Stomach smooth muscle (tissue), 2 donors: ENCODE data around the gene CCDC183.

Experiments
- H3K27ac ChIP-seq: one replicate; pipeline ENCODE4 v1.7.0; 2013; ENCODE audit warnings: mild to moderate bottlenecking, low read length, inconsistent platforms
- H3K27me3 ChIP-seq, 2 donors: one replicate each; pipeline ENCODE4 v1.7.0; 2013; ENCODE audit warnings: low read length in 2 of 2; ENCODE audit not compliant: insufficient read depth in 2 of 2, control insufficient read depth in 1 of 2
- H3K36me3 ChIP-seq, 2 donors: one replicate each; pipeline ENCODE4 v1.7.0; 2013; ENCODE audit warnings: low read length in 2 of 2; ENCODE audit not compliant: control insufficient read depth in 2 of 2, insufficient read depth in 2 of 2
- H3K4me1 ChIP-seq: one replicate; pipeline ENCODE4 v1.7.0; 2013; ENCODE audit warnings: low read length; ENCODE audit not compliant: control insufficient read depth, insufficient read depth
- H3K4me3 ChIP-seq, 2 donors: one replicate each; pipeline ENCODE4 v1.7.0; 2013; ENCODE audit warnings: low read length in 2 of 2
- H3K9ac ChIP-seq, 2 donors: one replicate each; pipeline ENCODE4 v1.7.0; 2013; ENCODE audit warnings: low read length in 2 of 2, mild to moderate bottlenecking in 1 of 2
- H3K9me3 ChIP-seq, 2 donors: one replicate each; pipeline ENCODE4 v1.7.0; 2013; ENCODE audit warnings: low read length in 2 of 2; ENCODE audit not compliant: control insufficient read depth in 2 of 2
- donor health status: healthy.
- donor health status: Pancreatic carcinoma.

The CCDC183 gene

GRCh38 chr9:136771907-136772415, 24.2 kb upstream of the CCDC183 start:
- Histone ChIP-seq H3K9ac (no peak overlapping the region), H3K36me3 (no peaks in the 10 kb centered on the region), H3K9me3 (peaks cover 5 to 15% of the 10 kb centered on the region in 2 donors), H3K27ac (no peak overlapping the region), H3K4me1 (peaks cover 3% of the 10 kb centered on the region), H3K27me3 (peaks cover 6 to 11% of the 10 kb centered on the region in 2 donors), H3K4me3 (no peak overlapping the region)

GRCh38 chr9:136773386-136774044, 22.6 kb upstream of the CCDC183 start:
- H3K9ac ChIP-seq: no peak overlapping the region

DNA sequence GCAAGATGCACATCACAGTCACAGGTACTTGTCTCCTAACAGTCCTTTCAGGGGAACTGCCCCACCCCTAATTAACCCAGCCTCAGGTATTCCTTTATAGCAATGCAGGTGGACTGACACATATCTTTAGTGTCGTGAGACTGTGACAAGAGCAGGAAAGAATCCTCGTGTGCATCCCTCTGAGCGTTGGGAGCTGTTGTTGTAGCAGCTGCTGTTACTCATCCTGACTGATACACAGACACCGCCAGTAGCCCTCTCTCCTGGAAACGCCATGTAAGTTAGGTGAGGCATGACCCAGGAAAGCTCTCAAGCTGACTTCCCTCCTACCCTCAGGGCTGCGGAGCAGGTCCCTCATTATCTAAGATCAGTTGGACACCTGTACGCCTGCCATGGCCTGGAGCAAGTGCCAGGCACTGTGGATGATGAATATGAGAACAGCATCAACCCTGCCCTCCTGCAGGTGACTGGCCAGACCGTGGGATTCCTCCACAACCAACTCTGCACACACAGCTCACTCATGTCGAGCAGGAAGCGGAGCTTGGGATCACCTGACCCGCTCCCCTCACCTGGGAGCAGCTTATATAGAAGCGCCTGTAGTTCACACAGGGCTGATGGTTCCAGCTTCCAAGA, 21.6 kb upstream of the CCDC183 start:
- Histone ChIP-seq H3K27me3 (peaks cover 4 to 8% of the 10 kb centered on the region in 2 donors), H3K36me3 (no peaks in the 10 kb centered on the region), H3K9ac (no peak overlapping the region), H3K27ac (no peak overlapping the region), H3K4me3 (no peak overlapping the region), H3K9me3 (peaks cover 5 to 15% of the 10 kb centered on the region in 2 donors), H3K4me1 (peaks cover 3% of the 10 kb centered on the region)

More at GRCh38 chr9:136773386-136774044, 22.6 kb upstream of the CCDC183 start:
- Histone ChIP-seq H3K4me1 (peaks cover 3% of the 10 kb centered on the region), H3K4me3 (no peak overlapping the region), H3K9me3 (peaks cover 5 to 15% of the 10 kb centered on the region in 2 donors), H3K27ac (no peak overlapping the region), H3K36me3 (no peaks in the 10 kb centered on the region), H3K27me3 (peaks cover 4 to 8% of the 10 kb centered on the region in 2 donors)

- H3K4me1 ChIP-seq: no peaks in the 10 kb centered on the region
- no peak overlapping the region for H3K4me3 ChIP-seq
- H3K36me3 ChIP-seq: no peaks in the 10 kb centered on the region
- H3K9me3 ChIP-seq: peaks cover 5 to 15% of the 10 kb centered on the region in 2 donors
- no peak overlapping the region for H3K27ac ChIP-seq
- no peak overlapping the region for H3K9ac ChIP-seq
- H3K27me3 ChIP-seq: peaks cover 4 to 8% of the 10 kb centered on the region in 2 donors
Observed at GRCh38 chr9:136775191-136775590, 20.9 kb upstream of the CCDC183 start.

- H3K4me1 ChIP-seq: no peaks in the 10 kb centered on the region
- H3K9me3 ChIP-seq: peaks cover 5 to 15% of the 10 kb centered on the region in 2 donors
- peaks cover 4 to 8% of the 10 kb centered on the region in 2 donors for H3K27me3 ChIP-seq
- H3K36me3 ChIP-seq: no peaks in the 10 kb centered on the region
- H3K4me3 ChIP-seq: no peak overlapping the region
- H3K27ac ChIP-seq: no peak overlapping the region
- no peak overlapping the region for H3K9ac ChIP-seq
Observed at GRCh38 chr9:136776947-136777346, 19.2 kb upstream of the CCDC183 start.

GRCh38 chr9:136777359-136777758, 18.8 kb upstream of the CCDC183 start:
- Histone ChIP-seq H3K9ac (no peak overlapping the region), H3K4me1 (no peaks in the 10 kb centered on the region), H3K9me3 (peaks cover 5 to 15% of the 10 kb centered on the region in 2 donors), H3K36me3 (no peaks in the 10 kb centered on the region), H3K27ac (no peak overlapping the region), H3K4me3 (no peak overlapping the region), H3K27me3 (peaks cover 4 to 8% of the 10 kb centered on the region in 2 donors)

- Histone ChIP-seq H3K4me1 (no peaks in the 10 kb centered on the region), H3K9me3 (no peaks in the 10 kb centered on the region), H3K27ac (no peak overlapping the region)
Observed at GRCh38 chr9:136779808-136780207, 16.3 kb upstream of the CCDC183 start.

DNA sequence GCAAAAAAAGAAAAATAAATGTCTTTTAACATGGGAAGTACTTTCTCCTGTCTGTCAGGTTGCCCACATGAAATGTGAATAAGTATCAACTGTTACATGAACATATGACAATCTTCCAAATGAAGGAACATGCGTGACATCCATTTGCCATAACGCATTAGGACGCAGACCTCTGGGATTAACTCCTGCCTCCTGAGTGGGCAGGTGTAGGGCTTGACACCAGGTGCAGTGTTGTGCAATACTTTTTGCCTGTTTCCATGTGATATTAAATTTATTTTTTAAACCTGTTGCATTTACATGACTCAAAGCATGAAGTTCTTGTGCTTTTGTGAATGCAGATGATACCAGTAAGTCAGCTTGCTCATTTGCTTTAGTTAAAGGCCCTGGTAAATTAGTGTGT, 13.7 kb upstream of the CCDC183 start:
- H3K27ac ChIP-seq: no peak overlapping the region
- H3K36me3 ChIP-seq: no peaks in the 10 kb centered on the region
- no peak overlapping the region for H3K9ac ChIP-seq
- peaks cover 2 to 4% of the 10 kb centered on the region in 2 donors for H3K27me3 ChIP-seq
- no peaks in the 10 kb centered on the region for H3K4me1 ChIP-seq
- no peaks in the 10 kb centered on the region for H3K9me3 ChIP-seq
- H3K4me3 ChIP-seq: no peak overlapping the region

More at GRCh38 chr9:136779808-136780207, 16.3 kb upstream of the CCDC183 start:
- Histone ChIP-seq H3K4me3 (no peak overlapping the region), H3K36me3 (no peaks in the 10 kb centered on the region), H3K9ac (no peak overlapping the region), H3K27me3 (peaks cover 3 to 4% of the 10 kb centered on the region in 2 donors)

GRCh38 chr9:136784249-136784996, 11.7 kb upstream of the CCDC183 start:
- H3K4me1 ChIP-seq: no peaks in the 10 kb centered on the region
- H3K27me3 ChIP-seq: no peaks in the 10 kb centered on the region
- H3K9ac ChIP-seq: no peak overlapping the region
- H3K9me3 ChIP-seq: no peaks in the 10 kb centered on the region
- H3K4me3 ChIP-seq: no peak overlapping the region
- no peak overlapping the region for H3K27ac ChIP-seq
- no peaks in the 10 kb centered on the region for H3K36me3 ChIP-seq

- Histone ChIP-seq H3K36me3 (no peaks in the 10 kb centered on the region), H3K9ac (no peak overlapping the region), H3K27ac (no peak overlapping the region), H3K27me3 (no peaks in the 10 kb centered on the region), H3K4me1 (no peaks in the 10 kb centered on the region), H3K4me3 (no peak overlapping the region), H3K9me3 (no peaks in the 10 kb centered on the region)
Observed at GRCh38 chr9:136784997-136785361, 11.2 kb upstream of the CCDC183 start.
